CD8-positive, alpha-beta memory T cell (primary cell): ENCODE data around the gene TLCD1. TPM values are rescaled to one million over a fixed set of nuclear protein-coding genes. Genes with fewer than 3 reads are reported as not detected.
A peak's percentile ranks its signal among the peaks of the same experiment; 100 is the strongest.

Source experiments
- CTCF ChIA-PET: fragments of 350-600 bp; sonication (Branson Sonifier 250); formaldehyde crosslinking; loops from one replicate; lab custom pipeline; 2021; ENCODE audit warnings: antibody characterized with exemption; lab: Charles Lee
- POLR2A ChIA-PET: fragments of 350-600 bp; sonication (Branson Sonifier 250); formaldehyde crosslinking; loops from one replicate; lab custom pipeline; 2021; ENCODE audit warnings: antibody characterized with exemption; lab: Charles Lee
- DNase-seq, 5 donors: peaks; one replicate each; pipeline versions ENCODE4 v3.0.0 to v3.0.0-alpha.2; 2020 to 2022; ENCODE audit warnings: mixed read lengths in 1 of 5
- H3K27ac ChIP-seq: one replicate; pipeline ENCODE4 v1.7.0; 2013; ENCODE audit warnings: low read depth, mild to moderate bottlenecking, low read length, moderate library complexity
- H3K27me3 ChIP-seq: 2 replicates; pipeline ENCODE4 v1.7.0; 2013; ENCODE audit warnings: low read length, mild to moderate bottlenecking; ENCODE audit not compliant: insufficient read depth, poor library complexity, severe bottlenecking
- H3K36me3 ChIP-seq: 2 replicates; pipeline ENCODE4 v1.7.0; 2013; ENCODE audit warnings: mild to moderate bottlenecking, low read length, moderate library complexity; ENCODE audit not compliant: insufficient read depth
- H3K4me1 ChIP-seq: 2 replicates; pipeline ENCODE4 v1.7.0; 2013; ENCODE audit warnings: mild to moderate bottlenecking, low read length, moderate library complexity; ENCODE audit not compliant: insufficient read depth
- H3K4me3 ChIP-seq: 2 replicates; pipeline ENCODE4 v1.7.0; 2013; ENCODE audit warnings: mild to moderate bottlenecking, low read length
- H3K9me3 ChIP-seq: 2 replicates; pipeline ENCODE4 v1.7.0; 2013; ENCODE audit warnings: mild to moderate bottlenecking, low read length
- H3K27ac Mint-ChIP-seq, 8 donors: one replicate each; pipeline ENCODE4 v1.8.0; 2020 to 2021; ENCODE audit warnings: mixed read lengths in 8 of 8, mild to moderate bottlenecking in 6 of 8, inconsistent platforms in 3 of 8, moderate library complexity in 3 of 8
- H3K27me3 Mint-ChIP-seq, 2 donors: one replicate each; pipeline ENCODE4 v1.8.0; 2020 to 2021; ENCODE audit warnings: mixed read lengths in 2 of 2, mild to moderate bottlenecking in 1 of 2, moderate library complexity in 1 of 2
- H3K36me3 Mint-ChIP-seq, 3 donors: one replicate each; pipeline ENCODE4 v1.8.0; 2020 to 2021; ENCODE audit warnings: mixed read lengths in 3 of 3, inconsistent platforms in 1 of 3, mild to moderate bottlenecking in 1 of 3
- H3K4me1 Mint-ChIP-seq, 3 donors: one replicate each; pipeline ENCODE4 v1.8.0; 2020 to 2021; ENCODE audit warnings: mixed read lengths in 3 of 3, inconsistent platforms in 1 of 3, mild to moderate bottlenecking in 1 of 3
- H3K4me3 Mint-ChIP-seq, 7 donors: one replicate each; pipeline ENCODE4 v1.8.0; 2020 to 2021; ENCODE audit warnings: mixed read lengths in 7 of 7, mild to moderate bottlenecking in 6 of 7, moderate library complexity in 4 of 7, inconsistent platforms in 2 of 7
- H3K9me3 Mint-ChIP-seq, 5 donors: one replicate each; pipeline ENCODE4 v1.8.0; 2020 to 2022; ENCODE audit warnings: mixed read lengths in 5 of 5, mild to moderate bottlenecking in 3 of 5, moderate library complexity in 2 of 5, inconsistent platforms in 1 of 5
- polyA plus RNA-seq: library from polyadenylated mRNA; unstranded; fragments of 300-500 nt; fragmentation: Illumina TruSeq; gene quantifications from one replicate; pipeline ENCODE4 v1.2.3, GENCODE V29; 2021
- total RNA-seq, 2 experiments: library from RNA; stranded (reverse); gene quantifications; one replicate each; pipeline ENCODE4 v1.2.3, GENCODE V29; 2021

Gene TLCD1
- total and polyA plus RNA-seq, 3 experiments from 2014 or later, result 36.5 to 38.9 TPM; not detected in 1

DNA sequence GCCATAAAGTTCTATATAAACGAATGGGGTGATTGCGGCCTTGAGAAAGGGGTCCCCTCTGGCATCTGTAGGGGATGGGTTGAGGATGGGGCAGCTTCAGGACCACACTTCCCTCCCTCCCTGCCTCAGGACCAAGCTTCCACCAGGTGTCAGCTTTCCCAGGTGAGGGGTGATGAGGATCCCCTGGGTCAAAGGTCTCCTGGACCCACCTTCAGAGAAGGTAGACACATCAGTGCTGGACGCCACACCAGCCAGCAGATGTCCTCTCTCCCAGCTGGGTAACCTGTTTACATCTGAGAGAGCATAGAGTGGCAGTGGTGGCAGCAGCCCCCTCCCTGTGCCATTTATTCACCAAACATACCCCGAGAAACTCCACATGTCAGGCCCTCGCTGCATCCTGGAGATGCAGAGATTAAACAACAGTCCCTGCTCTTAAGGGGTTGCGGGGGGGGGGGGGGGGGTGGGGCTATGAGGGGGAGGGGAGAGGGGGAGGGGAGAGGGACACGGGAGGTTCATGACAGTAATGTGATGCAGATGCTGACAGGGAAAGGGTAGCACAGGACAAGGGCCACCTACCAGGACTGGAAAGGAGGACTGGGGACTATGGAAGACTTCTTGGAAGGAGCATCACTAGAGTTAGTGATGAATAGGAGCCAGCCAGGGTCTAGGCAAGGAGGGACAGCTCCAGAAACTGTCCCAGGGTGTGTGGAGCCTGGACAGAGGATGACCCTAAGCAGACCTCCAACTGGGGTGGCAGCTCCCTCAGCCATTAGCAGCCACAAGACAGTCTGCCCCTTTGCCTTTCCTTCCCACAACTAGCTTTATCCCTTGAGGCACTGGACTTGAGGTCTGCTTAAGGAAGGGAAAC, 19.3 kb downstream of the TLCD1 start:
- Mint-ChIP-seq H3K36me3 (peaks cover 0 to 37% (median 6%) of the 10 kb centered on the region in 3 donors), H3K9me3 (peaks cover 0 to 2% (median 0%) of the 10 kb centered on the region in 5 donors), H3K4me3 (peak overlapping the region in 1 of 7 donors; percentile 50), H3K27ac (peak overlapping the region in 3 of 8 donors; percentile 6 to 75 (median 17)), H3K4me1 (peaks cover 7 to 12% (median 11%) of the 10 kb centered on the region in 3 donors), H3K27me3 (no peaks in the 10 kb centered on the region)
- H3K27ac ChIP-seq, result no peak overlapping the region
- POLR2A ChIA-PET, result no interaction called here
- CTCF ChIA-PET, result no interaction called here
- peaks cover 4% of the 10 kb centered on the region for H3K4me1 ChIP-seq
- H3K4me3 ChIP-seq, result no peak overlapping the region
- H3K27me3 ChIP-seq, result no peaks in the 10 kb centered on the region
- DNase-seq, result no peak
- no peaks in the 10 kb centered on the region for H3K9me3 ChIP-seq
- H3K36me3 ChIP-seq, result peaks cover 16% of the 10 kb centered on the region

- H3K36me3 Mint-ChIP-seq, result peaks cover 0 to 44% (median 6%) of the 10 kb centered on the region in 3 donors
- H3K4me1 Mint-ChIP-seq, result peaks cover 7 to 11% (median 9%) of the 10 kb centered on the region in 3 donors
- H3K9me3 Mint-ChIP-seq, result peaks cover 0 to 2% (median 0%) of the 10 kb centered on the region in 5 donors
- Histone ChIP-seq H3K9me3 (no peaks in the 10 kb centered on the region), H3K27me3 (no peaks in the 10 kb centered on the region), H3K27ac (no peak overlapping the region), H3K4me3 (no peak overlapping the region), H3K36me3 (peaks cover 23% of the 10 kb centered on the region), H3K4me1 (peaks cover 4% of the 10 kb centered on the region)
- H3K27ac Mint-ChIP-seq, result peak overlapping the region in 3 of 8 donors; percentile 55 to 86 (median 64)
- no peak for DNase-seq
- no peak overlapping the region for H3K4me3 Mint-ChIP-seq
- ChIA-PET CTCF (interaction anchor here (1.0 kb wide), 1 partner anchor 57 kb away, joined by 3 read pairs; no protein-coding TSS in a partner anchor), POLR2A (no interaction called here)
- no peaks in the 10 kb centered on the region for H3K27me3 Mint-ChIP-seq
Observed at GRCh38 chr17:28705728-28706334, 20.2 kb downstream of the TLCD1 start.

GRCh38 chr17:28705074-28705659, 20.9 kb downstream of the TLCD1 start:
- no peak for DNase-seq
- no peaks in the 10 kb centered on the region for H3K27me3 Mint-ChIP-seq
- Histone ChIP-seq H3K27me3 (no peaks in the 10 kb centered on the region), H3K27ac (no peak overlapping the region), H3K36me3 (peaks cover 29% of the 10 kb centered on the region), H3K9me3 (no peaks in the 10 kb centered on the region), H3K4me3 (no peak overlapping the region), H3K4me1 (no peaks in the 10 kb centered on the region)
- peaks cover 0 to 2% (median 0%) of the 10 kb centered on the region in 5 donors for H3K9me3 Mint-ChIP-seq
- CTCF ChIA-PET, result interaction anchor here (1.0 kb wide), 1 partner anchor 57 kb away, joined by 3 read pairs; no protein-coding TSS in a partner anchor
- H3K4me1 Mint-ChIP-seq, result peaks cover 3 to 6% (median 4%) of the 10 kb centered on the region in 3 donors
- POLR2A ChIA-PET, result interaction anchor here (0.5 kb wide), 1 partner anchor 12 kb away, joined by 3 read pairs; no protein-coding TSS in a partner anchor
- H3K4me3 Mint-ChIP-seq, result no peak overlapping the region
- peaks cover 0 to 49% (median 8%) of the 10 kb centered on the region in 3 donors for H3K36me3 Mint-ChIP-seq
- peak overlapping the region in 1 of 8 donors; percentile 86 for H3K27ac Mint-ChIP-seq

DNA sequence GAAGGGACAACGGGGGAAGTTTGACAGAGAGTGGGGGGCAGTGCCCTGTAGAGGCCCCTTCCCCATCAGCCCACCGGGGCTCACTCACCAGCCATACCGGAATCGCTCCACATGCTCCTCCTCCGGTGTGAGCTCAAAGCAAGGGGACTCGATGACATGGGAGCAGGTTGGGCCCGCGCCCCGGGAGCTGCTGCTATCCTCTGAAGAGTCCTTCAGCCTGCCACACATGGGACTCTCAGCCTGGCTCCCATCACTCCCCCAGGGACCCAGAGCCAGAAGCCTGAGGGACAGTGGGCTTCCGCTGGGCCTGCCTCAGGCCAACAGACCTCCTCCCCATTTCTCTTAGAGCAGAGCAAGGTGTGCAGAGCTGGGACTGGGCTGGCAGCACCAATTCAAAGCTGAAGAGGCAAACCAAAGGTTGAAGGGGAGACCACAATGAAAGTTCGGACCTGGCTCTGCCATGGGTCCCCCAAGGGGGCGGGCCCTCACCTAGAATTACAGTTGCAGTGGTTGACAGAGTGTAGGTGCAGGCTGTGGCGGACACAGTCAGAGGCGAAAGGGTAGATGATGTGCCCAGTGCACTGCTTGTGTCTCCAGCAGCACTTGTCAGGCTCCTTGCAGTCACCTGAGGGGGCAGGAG, 21.7 kb downstream of the TLCD1 start:
- peaks cover 38% of the 10 kb centered on the region for H3K36me3 ChIP-seq
- H3K4me1 ChIP-seq, result no peaks in the 10 kb centered on the region
- H3K27me3 Mint-ChIP-seq, result no peaks in the 10 kb centered on the region
- CTCF ChIA-PET, result interaction anchor here (1.0 kb wide), 1 partner anchor 56 kb away, joined by 3 read pairs; no protein-coding TSS in a partner anchor
- no peak overlapping the region for H3K4me3 Mint-ChIP-seq
- no peak overlapping the region for H3K4me3 ChIP-seq
- H3K27ac ChIP-seq, result no peak overlapping the region
- POLR2A ChIA-PET, result interaction anchor here (0.5 kb wide), 1 partner anchor 11 kb away, joined by 3 read pairs; no protein-coding TSS in a partner anchor
- no peak for DNase-seq
- H3K27me3 ChIP-seq, result no peaks in the 10 kb centered on the region
- peaks cover 3 to 6% (median 4%) of the 10 kb centered on the region in 3 donors for H3K4me1 Mint-ChIP-seq
- no peaks in the 10 kb centered on the region for H3K9me3 ChIP-seq
- H3K36me3 Mint-ChIP-seq, result peaks cover 0 to 58% (median 8%) of the 10 kb centered on the region in 3 donors
- H3K27ac Mint-ChIP-seq, result peak overlapping the region in 1 of 8 donors; percentile 90
- peaks cover 0 to 2% (median 0%) of the 10 kb centered on the region in 5 donors for H3K9me3 Mint-ChIP-seq

DNA sequence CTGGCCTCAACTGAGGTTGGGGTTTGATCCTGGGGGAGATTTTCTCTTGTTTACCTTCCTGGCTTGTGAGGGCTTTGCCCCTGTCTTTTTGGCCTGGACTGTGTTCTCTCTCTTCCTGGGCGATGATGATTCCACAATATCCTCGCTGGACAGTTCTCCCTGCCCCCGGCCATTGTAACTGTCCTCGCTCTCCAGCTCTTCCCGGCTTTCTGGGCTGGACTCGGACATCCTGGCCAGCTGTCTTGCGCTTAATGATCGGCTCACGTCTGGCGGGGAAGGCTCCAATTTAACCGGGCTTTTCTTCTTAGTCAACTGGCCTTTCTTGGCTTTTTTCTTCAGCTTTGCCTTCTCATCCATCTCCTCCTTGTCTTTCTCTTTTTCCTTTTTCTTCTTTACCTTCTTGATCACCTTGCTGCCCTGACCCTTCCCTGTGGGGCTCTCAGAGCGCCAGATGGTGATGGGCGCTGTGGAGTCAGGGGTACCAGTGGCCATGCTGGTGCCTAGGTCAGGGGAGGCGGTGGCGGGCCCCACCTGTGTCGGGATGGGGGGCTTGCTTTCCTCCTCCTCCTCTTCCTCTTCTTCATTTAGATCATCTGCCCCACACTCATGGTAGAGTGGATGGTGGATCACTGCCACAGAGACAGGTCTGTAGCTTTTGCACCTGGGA, 22.3 kb downstream of the TLCD1 start:
- peaks cover 3 to 6% (median 4%) of the 10 kb centered on the region in 3 donors for H3K4me1 Mint-ChIP-seq
- H3K36me3 Mint-ChIP-seq, result peaks cover 0 to 64% (median 8%) of the 10 kb centered on the region in 3 donors
- Histone ChIP-seq H3K4me3 (no peak overlapping the region), H3K27me3 (no peaks in the 10 kb centered on the region), H3K36me3 (peaks cover 44% of the 10 kb centered on the region), H3K4me1 (no peaks in the 10 kb centered on the region), H3K27ac (no peak overlapping the region), H3K9me3 (no peaks in the 10 kb centered on the region)
- POLR2A ChIA-PET, result no interaction called here
- no peaks in the 10 kb centered on the region for H3K27me3 Mint-ChIP-seq
- CTCF ChIA-PET, result interaction anchor here (2.4 kb wide), 1 partner anchor 8 kb away, joined by 7 read pairs; the partner anchor contains the start of gene PROCA1
- DNase-seq, result no peak
- peak overlapping the region in 4 of 8 donors; percentile 14 to 90 (median 50) for H3K27ac Mint-ChIP-seq
- peaks cover 0 to 2% (median 0%) of the 10 kb centered on the region in 5 donors for H3K9me3 Mint-ChIP-seq
- no peak overlapping the region for H3K4me3 Mint-ChIP-seq

GRCh38 chr17:28702752-28703150, 23.3 kb downstream of the TLCD1 start:
- Histone ChIP-seq H3K27me3 (no peaks in the 10 kb centered on the region), H3K9me3 (no peaks in the 10 kb centered on the region), H3K36me3 (peaks cover 54% of the 10 kb centered on the region), H3K4me1 (no peaks in the 10 kb centered on the region), H3K4me3 (no peak overlapping the region), H3K27ac (no peak overlapping the region)
- no peak overlapping the region for H3K4me3 Mint-ChIP-seq
- CTCF ChIA-PET, result interaction anchor here (1.6 to 2.4 kb wide), 2 partner anchors 9 to 10 kb away, joined by 3 to 7 read pairs; partner anchors contain the start of gene PROCA1
- POLR2A ChIA-PET, result no interaction called here
- no peak for DNase-seq
- peak overlapping the region in 1 of 8 donors; percentile 17 for H3K27ac Mint-ChIP-seq
- no peaks in the 10 kb centered on the region for H3K27me3 Mint-ChIP-seq
- peaks cover 3 to 6% (median 4%) of the 10 kb centered on the region in 3 donors for H3K4me1 Mint-ChIP-seq
- peaks cover 0 to 73% (median 11%) of the 10 kb centered on the region in 3 donors for H3K36me3 Mint-ChIP-seq
- peaks cover 0 to 2% (median 0%) of the 10 kb centered on the region in 5 donors for H3K9me3 Mint-ChIP-seq
